Islet of Langerhans (tissue), 1 donor: ENCODE results near the gene AFF2.

Experiments
- FAIRE-seq: peaks from one replicate; lab custom pipeline; 2011; peaks lifted over from hg19 to GRCh38; lab: Jason Lieb, UNC

The AFF2 gene

GRCh38 chrX:148537556-148538182, 37.3 kb downstream of the AFF2 start:
- no peak for FAIRE-seq

- no peak for FAIRE-seq
Observed at GRCh38 chrX:148538582-148538981, 38.2 kb downstream of the AFF2 start.

- no peak for FAIRE-seq
Observed at GRCh38 chrX:148540114-148540513, 39.7 kb downstream of the AFF2 start.

DNA sequence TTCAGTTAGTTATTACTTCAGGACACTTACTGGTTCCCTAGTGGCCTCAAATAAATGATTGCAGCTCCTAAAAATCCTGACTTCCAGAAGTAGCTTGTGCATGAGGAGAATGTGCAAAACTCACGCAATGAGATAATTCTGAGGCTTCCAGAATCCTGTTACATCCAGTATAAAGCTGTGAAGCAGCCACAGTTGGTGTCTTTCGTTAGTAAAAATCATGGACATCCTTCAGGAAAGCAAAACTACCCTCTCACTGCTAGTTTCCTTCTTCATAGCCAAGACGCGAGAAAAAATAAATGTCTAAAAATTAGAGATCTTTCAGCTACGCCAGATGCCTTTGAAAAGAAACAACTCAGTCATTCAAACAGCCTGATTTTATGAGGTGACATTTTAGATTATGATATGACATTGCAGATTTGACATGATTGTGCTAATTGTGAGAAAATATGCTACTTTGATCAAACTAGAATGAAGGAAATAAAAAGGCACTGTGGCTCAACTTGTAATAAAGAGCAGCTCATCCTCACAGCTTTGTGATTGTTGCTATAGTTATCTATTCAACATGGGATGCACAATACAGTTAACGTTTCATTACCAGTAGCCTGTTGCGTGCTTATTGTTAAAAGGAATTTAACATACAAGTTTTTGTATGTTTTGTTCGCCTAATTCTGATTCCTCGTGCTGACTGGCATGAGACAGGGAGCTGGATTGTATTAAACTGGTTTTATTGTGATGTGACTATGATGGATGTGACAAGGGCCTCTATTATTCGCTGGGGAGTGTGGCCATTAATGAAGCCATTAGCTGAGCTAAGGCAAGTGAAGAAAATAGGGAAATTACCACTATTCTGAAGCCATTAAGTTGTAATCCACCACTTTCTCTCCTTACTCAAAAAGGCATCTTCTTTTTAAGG, 40.5 kb downstream of the AFF2 start:
- FAIRE-seq: no peak

- no peak for FAIRE-seq
Observed at GRCh38 chrX:148541584-148541940, 41.1 kb downstream of the AFF2 start.

DNA sequence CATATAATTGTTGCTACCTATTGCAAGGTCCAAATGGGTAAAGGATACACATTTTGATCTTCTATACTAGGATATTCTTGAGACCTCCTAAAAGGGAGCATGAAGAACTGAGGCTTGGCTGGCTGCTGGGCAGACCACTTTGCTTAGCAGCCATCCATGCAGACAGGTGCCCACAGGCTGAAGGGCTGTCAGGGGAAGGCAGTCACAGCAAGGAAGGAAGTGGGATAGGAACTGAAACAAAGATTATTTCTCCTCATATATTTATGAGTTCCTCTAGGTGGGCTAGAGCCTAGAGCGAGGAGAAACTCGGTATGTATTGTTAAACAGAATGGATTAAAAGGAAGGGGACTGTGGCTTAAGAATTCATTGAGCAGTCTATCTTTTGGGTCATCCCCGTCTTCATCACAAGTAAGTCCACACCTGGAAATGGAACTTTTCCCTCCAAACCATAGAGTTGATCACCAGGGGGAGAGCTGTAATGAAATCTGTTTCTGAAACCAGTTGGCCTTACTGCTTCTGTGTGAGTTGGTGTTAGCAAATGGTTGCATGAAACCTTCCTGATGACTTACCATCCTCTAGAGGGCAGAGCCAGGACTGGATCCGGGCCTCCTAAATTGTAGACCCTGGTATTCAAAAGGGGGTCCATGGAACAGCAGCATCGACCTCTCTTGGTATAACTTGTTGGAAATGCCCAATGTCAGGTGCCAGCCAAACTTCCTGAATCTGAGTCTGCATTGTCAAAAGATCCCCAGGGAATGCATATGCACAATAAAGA, 42.3 kb downstream of the AFF2 start:
- no peak for FAIRE-seq

DNA sequence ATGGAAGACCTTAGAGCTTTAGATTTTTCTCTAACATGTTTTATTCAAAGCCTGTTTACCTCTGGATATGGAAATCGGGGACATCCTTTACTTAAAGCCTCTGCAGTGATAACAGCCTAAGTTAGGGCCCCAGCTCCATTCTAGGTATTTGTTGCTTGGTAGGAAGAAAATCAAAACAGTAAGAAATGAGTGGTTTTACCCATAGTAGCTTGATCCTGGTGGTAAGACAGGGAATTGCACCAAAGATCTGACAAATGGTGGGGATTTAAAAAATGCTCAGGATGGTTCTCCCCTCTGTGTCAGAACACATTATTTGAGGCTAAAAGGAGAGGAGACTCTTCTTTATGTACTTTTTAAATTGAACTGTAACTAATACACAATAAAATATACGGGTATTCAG, 52.4 kb downstream of the AFF2 start:
- FAIRE-seq: no peak

DNA sequence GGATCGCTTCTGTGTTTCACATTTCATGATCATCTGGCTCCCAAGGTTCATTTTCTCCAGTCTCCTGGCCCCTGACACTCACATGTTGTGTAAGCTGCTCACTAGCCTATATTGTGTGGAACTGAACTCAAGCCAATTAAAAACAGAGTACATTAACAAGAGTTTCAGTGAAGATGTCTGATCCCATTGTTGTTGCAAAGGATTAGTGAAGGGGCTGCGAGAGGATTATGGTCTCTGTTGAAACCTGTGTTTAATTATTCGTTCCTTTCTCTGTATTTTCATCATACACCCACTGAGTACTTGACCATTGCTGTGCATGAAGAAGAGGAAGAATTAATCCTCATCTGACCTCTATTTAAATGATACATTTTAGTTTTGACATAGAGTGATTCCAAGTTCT, 54.7 kb downstream of the AFF2 start:
- no peak for FAIRE-seq

- FAIRE-seq: no peak
Observed at GRCh38 chrX:148555571-148556243, 55.3 kb downstream of the AFF2 start.

DNA sequence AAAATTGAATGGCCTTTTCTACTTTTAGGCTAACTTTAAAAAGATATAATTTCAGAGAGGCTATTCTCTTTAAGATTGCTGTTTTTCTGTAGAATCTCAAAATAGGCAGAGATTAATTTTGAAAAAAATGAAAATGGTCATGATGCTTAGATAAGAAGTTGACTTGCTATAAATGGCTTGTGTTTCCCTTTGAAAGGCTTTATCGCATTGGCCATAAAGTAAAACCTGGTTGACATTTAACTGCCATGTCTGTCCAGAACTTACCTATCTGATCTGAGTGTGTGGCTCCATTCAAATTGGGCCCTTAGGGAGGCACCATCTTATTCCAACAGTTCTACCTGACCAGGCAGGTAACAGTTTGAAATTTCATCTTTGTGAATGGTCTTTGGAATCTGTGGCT, 56.1 kb downstream of the AFF2 start:
- FAIRE-seq: no peak

DNA sequence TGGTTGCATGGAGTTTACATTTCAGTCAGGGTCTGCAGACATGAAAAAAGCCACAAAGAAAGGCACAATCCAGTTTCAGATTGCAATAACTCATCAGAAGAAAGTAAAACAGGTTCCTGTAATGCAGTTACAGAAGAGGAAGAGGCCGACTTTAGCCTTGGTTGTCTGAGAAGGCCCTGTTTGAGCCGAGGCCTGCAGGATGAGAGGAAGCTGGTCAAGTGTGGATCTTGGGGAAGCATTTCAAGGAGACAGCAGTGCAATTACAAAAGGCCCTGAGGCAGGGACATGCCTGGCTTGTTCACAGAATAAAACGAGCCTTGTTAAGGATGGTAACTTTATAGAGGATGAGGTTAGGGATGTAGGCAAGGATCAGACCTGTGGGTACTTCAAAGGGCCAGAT, 62.4 kb downstream of the AFF2 start:
- no peak for FAIRE-seq

DNA sequence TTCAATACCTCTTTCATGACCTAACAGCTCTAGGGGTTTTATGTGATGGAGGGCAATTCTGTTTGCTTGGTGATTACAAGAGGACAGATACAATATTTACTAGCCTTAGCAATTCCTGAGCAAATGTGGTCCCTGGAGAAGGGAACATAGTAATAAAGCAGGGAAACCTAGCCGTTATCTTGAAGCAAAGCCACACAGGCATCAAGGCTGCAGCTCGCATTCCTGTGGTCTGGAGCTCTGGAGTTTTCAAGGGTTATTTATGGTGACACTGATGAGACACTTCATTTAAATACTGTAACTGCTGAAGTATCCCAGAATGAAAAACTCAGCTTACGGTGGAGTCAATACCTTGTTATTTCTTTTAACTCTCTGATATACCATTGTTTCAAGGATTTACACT, 66.8 kb downstream of the AFF2 start:
- FAIRE-seq: no peak

GRCh38 chrX:148567779-148568178, 67.4 kb downstream of the AFF2 start:
- no peak for FAIRE-seq

GRCh38 chrX:148568763-148569162, 68.3 kb downstream of the AFF2 start:
- no peak for FAIRE-seq

GRCh38 chrX:148572337-148572736, 71.9 kb downstream of the AFF2 start:
- no peak for FAIRE-seq

GRCh38 chrX:148573119-148573518, 72.7 kb downstream of the AFF2 start:
- FAIRE-seq: no peak

GRCh38 chrX:148574237-148574973, 74.0 kb downstream of the AFF2 start:
- no peak for FAIRE-seq

GRCh38 chrX:148576396-148576795, 76.0 kb downstream of the AFF2 start:
- no peak for FAIRE-seq

- FAIRE-seq: no peak
Observed at GRCh38 chrX:148577741-148578140, 77.3 kb downstream of the AFF2 start.

- no peak for FAIRE-seq
Observed at GRCh38 chrX:148580016-148580415, 79.6 kb downstream of the AFF2 start.

DNA sequence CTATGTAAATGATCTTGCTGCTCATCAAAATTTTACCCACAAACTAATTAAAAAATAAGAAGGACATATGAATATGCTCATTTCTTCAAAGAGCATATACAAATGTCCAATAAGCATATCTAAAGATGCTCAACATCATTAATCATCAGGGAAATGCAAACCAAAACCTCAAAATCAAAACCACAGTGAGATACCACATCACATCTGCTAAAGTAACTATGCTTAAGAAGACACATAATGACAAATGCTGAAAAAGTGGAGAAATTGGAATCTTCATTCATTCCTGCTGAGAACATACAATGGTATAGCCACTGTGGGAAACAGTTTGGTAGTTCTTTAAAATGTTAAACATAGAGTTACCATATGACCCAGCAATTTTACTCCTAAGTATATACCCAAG, 81.9 kb downstream of the AFF2 start:
- no peak for FAIRE-seq
